SK-N-SH treated with all-trans-retinoic acid at 6 μM for 48 hours (cell line): Measurements from ENCODE around the gene TASOR2.

Experiments
- CREB5 ChIP-seq: fragments of 250-450 bp; sonication (Bioruptor Pico); IDR thresholded peaks from 2 replicates; pipeline ENCODE4 v1.5.1; 2020; ENCODE audit warnings: low read depth, mild to moderate bottlenecking, moderate library complexity
- CSDC2 ChIP-seq: fragments of 250-450 bp; sonication (Bioruptor Pico); IDR thresholded peaks from 2 replicates; pipeline ENCODE4 v1.5.0; 2020; ENCODE audit warnings: mild to moderate bottlenecking, moderate library complexity
- TSHZ2 ChIP-seq: fragments of 250-450 bp; sonication (Bioruptor Pico); IDR thresholded peaks from 2 replicates; pipeline ENCODE4 v1.5.0; 2020; ENCODE audit warnings: mild to moderate bottlenecking, moderate library complexity
- ZFP3 ChIP-seq: fragments of 250-450 bp; sonication (Bioruptor Pico); IDR thresholded peaks from 2 replicates; pipeline ENCODE4 v1.5.0; 2020; ENCODE audit warnings: mild to moderate bottlenecking, moderate library complexity

- TF ChIP-seq CREB5 (no peak), CSDC2 (no peak), TSHZ2 (CRISPR knock-in tag) (no peak), ZFP3 (CRISPR knock-in tag) (no peak)
These were observed 34.9 kb downstream of the TASOR2 start for GRCh38 chr10:5719546-5719945.
